ENCODE measurements around the gene INSC.

GRCh38 chr11:15236559-15236958 lies 121.8 kb downstream of the INSC start:
- no peak for TF ChIP-seq EZH2phosphoT487 (IDR thresholded peaks at IDR 0.05; ENCODE audit: borderline replicate concordance, low read length)
- TF ChIP-seq CTCF (conservative IDR thresholded peaks at IDR 0.05; ENCODE audit: low read depth, low read length) = no peak
